Stomach (tissue), 9 donors: ENCODE results near the gene SIGLEC11. TPM values are rescaled to one million over a fixed set of nuclear protein-coding genes. Genes with fewer than 3 reads are reported as not detected.
A peak's percentile ranks its signal among the peaks of the same experiment; 100 is the strongest.

Source experiments
- DNase-seq, 2 donors: peaks; one replicate each; pipeline versions ENCODE4 v3.0.0 to v3.0.0-alpha.2; 2013 to 2019
- H3K27ac ChIP-seq, 5 donors: fragments of 200-600 bp in 4 of 5; sonication (generic) in 4 of 5; one replicate each; pipeline ENCODE4 v1.5.1; 2013 to 2019; ENCODE audit warnings: mild to moderate bottlenecking in 1 of 5, moderate library complexity in 1 of 5
- H3K27me3 ChIP-seq, 3 donors: fragments of 200-600 bp; sonication (generic); one replicate each; pipeline ENCODE4 v1.5.1; 2017 to 2019; ENCODE audit warnings: mixed run types in 1 of 3
- H3K36me3 ChIP-seq, 4 donors: fragments of 200-600 bp; sonication (generic); 1 replicate in 3 of 4; 2 replicates in 1 of 4; pipeline ENCODE4 v1.5.1; 2016 to 2019
- H3K4me1 ChIP-seq, 4 donors: fragments of 200-600 bp; sonication (generic); one replicate each; pipeline ENCODE4 v1.5.1; 2016 to 2019
- H3K4me3 ChIP-seq, 4 donors: fragments of 200-600 bp; sonication (generic) in 3 of 4; one replicate each; pipeline ENCODE4 v1.5.1; 2016 to 2019; ENCODE audit warnings: mild to moderate bottlenecking in 1 of 4
- H3K9me3 ChIP-seq, 4 donors: fragments of 200-600 bp; sonication (generic); one replicate each; pipeline ENCODE4 v1.5.1; 2016 to 2019
- EP300 ChIP-seq: sonication (generic); formaldehyde crosslinking; IDR thresholded peaks from one replicate; pipeline ENCODE4 v1.6.1; 2017; ENCODE audit warnings: antibody characterized with exemption
- POLR2A ChIP-seq, 4 donors: fragments of 450-650 bp; IDR thresholded peaks; one replicate each; pipeline ENCODE4 v1.6.1; 2016; ENCODE audit warnings: antibody characterized with exemption in 4 of 4, control low read depth in 2 of 4, mild to moderate bottlenecking in 1 of 4, moderate library complexity in 1 of 4
- POLR2AphosphoS5 ChIP-seq, 3 donors: sonication (generic); formaldehyde crosslinking; IDR thresholded peaks; one replicate each; pipeline ENCODE4 v1.6.1; 2016; ENCODE audit warnings: antibody characterized with exemption in 3 of 3
- WGBS, 5 donors: extraction: QIAGEN DNeasy Blood & Tissue Kit in 3 of 5; methylation state at CpG; one replicate each; pipeline versions ENCODE4 v1.1.5 to v1.1.7; 2013 to 2018; 5-methylcytosine and 5-hydroxymethylcytosine counted together
- intact Hi-C: fragments of 100-400 bp; cut with DNase I; formaldehyde crosslinking; loops from one replicate; pipeline ENCODE4 v1.15.1; 2023; ENCODE audit warnings: low total_unique reads
- polyA plus RNA-seq, 3 donors: library from polyadenylated mRNA; stranded (reverse); fragments of 200-250 nt; gene quantifications; one replicate each; pipeline ENCODE4 v1.2.3, GENCODE V29; 2013
- total RNA-seq, 5 donors: library from RNA; depleted of rRNA; stranded (reverse); fragments of >200 nt; gene quantifications; one replicate each; pipeline versions ENCODE4 v1.1.0 to v1.2.3, GENCODE V29; 2014 to 2016
- TF ChIP-seq, protein P1 (sequence below), 7 experiments: fragments of 450-650 bp in 4 of 7; fragments of 200-600 bp in 3 of 7; sonication (generic) in 3 of 7; IDR thresholded peaks; one replicate each; pipeline ENCODE4 v1.5.1; 2016 to 2019; ENCODE audit warnings: antibody characterized with exemption in 7 of 7, control low read depth in 2 of 7, mild to moderate bottlenecking in 1 of 7
- donor health status: healthy with polysubstance abuse.
- donor health status: Bipolar disorder and iron deficiency.
- donor health status: healthy.

The SIGLEC11 gene
- total and polyA plus RNA-seq, 8 donors, result 0.29 to 103 (median 34.6) TPM

- Histone ChIP-seq H3K36me3 (peaks cover 34 to 93% (median 88%) of the 10 kb centered on the region in 4 donors), H3K27ac (no peak overlapping the region), H3K9me3 (no peaks in the 10 kb centered on the region), H3K4me1 (no peaks in the 10 kb centered on the region), H3K4me3 (no peak overlapping the region), H3K27me3 (no peaks in the 10 kb centered on the region)
- peak in 1 of 2 donors; percentile 32 for DNase-seq
- TF ChIP-seq, protein P1, sequence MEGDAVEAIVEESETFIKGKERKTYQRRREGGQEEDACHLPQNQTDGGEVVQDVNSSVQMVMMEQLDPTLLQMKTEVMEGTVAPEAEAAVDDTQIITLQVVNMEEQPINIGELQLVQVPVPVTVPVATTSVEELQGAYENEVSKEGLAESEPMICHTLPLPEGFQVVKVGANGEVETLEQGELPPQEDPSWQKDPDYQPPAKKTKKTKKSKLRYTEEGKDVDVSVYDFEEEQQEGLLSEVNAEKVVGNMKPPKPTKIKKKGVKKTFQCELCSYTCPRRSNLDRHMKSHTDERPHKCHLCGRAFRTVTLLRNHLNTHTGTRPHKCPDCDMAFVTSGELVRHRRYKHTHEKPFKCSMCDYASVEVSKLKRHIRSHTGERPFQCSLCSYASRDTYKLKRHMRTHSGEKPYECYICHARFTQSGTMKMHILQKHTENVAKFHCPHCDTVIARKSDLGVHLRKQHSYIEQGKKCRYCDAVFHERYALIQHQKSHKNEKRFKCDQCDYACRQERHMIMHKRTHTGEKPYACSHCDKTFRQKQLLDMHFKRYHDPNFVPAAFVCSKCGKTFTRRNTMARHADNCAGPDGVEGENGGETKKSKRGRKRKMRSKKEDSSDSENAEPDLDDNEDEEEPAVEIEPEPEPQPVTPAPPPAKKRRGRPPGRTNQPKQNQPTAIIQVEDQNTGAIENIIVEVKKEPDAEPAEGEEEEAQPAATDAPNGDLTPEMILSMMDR (IDR thresholded peaks at IDR 0.05), result no peak
- TF ChIP-seq EP300 (no peak), POLR2A (IDR thresholded peaks at IDR 0.05) (no peak), POLR2AphosphoS5 (IDR thresholded peaks at IDR 0.05) (no peak)
- 68 to 86% (median 74%) methylated on average over 20 to 21 of the region's 21 CpGs for WGBS, 5 donors
- intact Hi-C loops, result loop anchor here (2.0 kb wide), 1 partner anchor 43 kb away; no protein-coding TSS in a partner anchor
Measured at GRCh38 chr19:49981603-49982593, 20.9 kb upstream of the SIGLEC11 start.

DNA sequence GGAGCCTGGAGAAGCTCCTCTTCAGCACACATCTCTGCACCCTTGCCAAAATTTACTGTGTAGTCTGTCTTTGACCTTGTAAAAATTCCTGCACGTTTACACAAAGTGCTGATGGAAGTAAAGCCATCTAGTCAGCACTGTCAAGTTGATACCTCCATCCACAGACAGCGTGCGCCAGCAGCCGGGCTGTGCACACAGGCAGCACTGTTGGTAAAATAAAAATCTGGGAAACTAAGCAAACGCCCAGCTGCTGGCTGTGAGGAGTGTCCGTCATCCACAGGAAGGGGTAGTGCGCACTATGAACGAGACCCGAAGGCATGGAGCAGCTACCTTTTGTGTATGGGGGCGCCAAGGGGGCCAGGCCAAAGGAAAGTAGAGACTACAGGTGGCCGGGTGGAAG lies 17.4 kb upstream of the SIGLEC11 start:
- intact Hi-C loops, result no loop called here
- no peaks in the 10 kb centered on the region for H3K9me3 ChIP-seq
- H3K36me3 ChIP-seq, result peaks cover 24 to 88% (median 83%) of the 10 kb centered on the region in 4 donors
- 83 to 90% (median 87%) methylated on average over 11 of the region's 11 CpGs for WGBS, 5 donors
- no peaks in the 10 kb centered on the region for H3K4me1 ChIP-seq
- no peak overlapping the region for H3K27ac ChIP-seq
- H3K27me3 ChIP-seq, result no peaks in the 10 kb centered on the region
- no peak for TF ChIP-seq POLR2AphosphoS5 (IDR thresholded peaks at IDR 0.05)
- no peak for TF ChIP-seq EP300
- TF ChIP-seq, protein P1 (IDR thresholded peaks at IDR 0.05), result no peak
- no peak for TF ChIP-seq POLR2A (IDR thresholded peaks at IDR 0.05)
- H3K4me3 ChIP-seq, result no peak overlapping the region
- no peak for DNase-seq

GRCh38 chr19:49977881-49978280 lies 16.9 kb upstream of the SIGLEC11 start:
- no peak overlapping the region for H3K27ac ChIP-seq
- intact Hi-C loops, result no loop called here
- H3K9me3 ChIP-seq, result no peaks in the 10 kb centered on the region
- 85 to 90% (median 88%) methylated on average over 18 of the region's 18 CpGs for WGBS, 5 donors
- no peaks in the 10 kb centered on the region for H3K27me3 ChIP-seq
- peaks cover 24 to 88% (median 81%) of the 10 kb centered on the region in 4 donors for H3K36me3 ChIP-seq
- TF ChIP-seq POLR2A (IDR thresholded peaks at IDR 0.05) (no peak), POLR2AphosphoS5 (IDR thresholded peaks at IDR 0.05) (no peak), EP300 (no peak)
- TF ChIP-seq, protein P1 (IDR thresholded peaks at IDR 0.05), result no peak
- H3K4me1 ChIP-seq, result no peaks in the 10 kb centered on the region
- DNase-seq, result no peak
- no peak overlapping the region for H3K4me3 ChIP-seq

DNA sequence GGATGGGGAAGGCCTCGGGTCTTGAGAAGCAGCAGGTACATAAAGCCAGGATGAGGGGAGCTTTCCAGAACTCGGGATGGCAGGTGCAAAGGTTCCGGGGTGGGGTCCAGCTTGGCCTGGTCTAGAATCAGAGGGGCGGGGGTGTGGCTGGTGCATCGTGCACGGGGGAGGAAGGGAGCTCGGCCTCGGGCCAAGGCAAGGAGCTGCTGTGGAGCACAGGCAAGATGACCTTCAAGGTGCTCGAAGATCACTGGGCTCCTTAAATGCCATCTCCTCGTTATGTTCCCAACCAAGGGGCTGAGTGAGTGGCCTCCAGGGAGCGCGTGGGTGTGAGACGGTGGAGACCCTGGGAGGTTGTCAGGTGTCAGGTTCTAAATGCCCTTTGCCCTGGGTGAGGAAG lies 16.1 kb upstream of the SIGLEC11 start:
- intact Hi-C loops, result no loop called here
- Histone ChIP-seq H3K27me3 (no peaks in the 10 kb centered on the region), H3K9me3 (no peaks in the 10 kb centered on the region), H3K27ac (no peak overlapping the region), H3K4me1 (peaks cover 0 to 5% (median 2%) of the 10 kb centered on the region in 4 donors), H3K36me3 (peaks cover 24 to 81% (median 77%) of the 10 kb centered on the region in 4 donors), H3K4me3 (no peak overlapping the region)
- no peak for TF ChIP-seq EP300
- no peak for DNase-seq
- 77 to 93% (median 83%) methylated on average over 13 of the region's 13 CpGs for WGBS, 5 donors
